ENCODE results near the gene KCTD7.
"Not testable (repeated sequence)": the region's sequence is repeated elsewhere in the genome, so short reads cannot be mapped to it uniquely, and the experiment has no call there.

Gene KCTD7

GRCh38 chr7:66671034-66671433 is 42.4 kb downstream of the KCTD7 start:
- no peak for DNase-seq (ENCODE audit: low read depth, low spot score)
- in situ Hi-C loops (cut with HindIII; ENCODE audit: low sequenced_read_pairs) = no loop called here
- H3K4me3 ChIP-seq (ENCODE audit: low read depth, low read length) = no peak overlapping the region
- TF ChIP-seq CTCF (IDR thresholded peaks at IDR 0.05; ENCODE audit: low read depth, low read length) = no peak

- H3K4me3 ChIP-seq (ENCODE audit: low read depth, low read length); DNase-seq (ENCODE audit: low read depth, low spot score); in situ Hi-C loops (cut with HindIII; ENCODE audit: low sequenced_read_pairs): not testable (repeated sequence)
These were observed 42.8 kb downstream of the KCTD7 start for GRCh38 chr7:66671486-66671885.

- DNase-seq (ENCODE audit: low read depth, low spot score); H3K4me3 ChIP-seq (ENCODE audit: low read depth, low read length); in situ Hi-C loops (cut with HindIII; ENCODE audit: low sequenced_read_pairs): not testable (repeated sequence)
These were observed 43.9 kb downstream of the KCTD7 start for GRCh38 chr7:66672432-66673123.

- H3K4me3 ChIP-seq (ENCODE audit: low read depth, low read length); in situ Hi-C loops (cut with HindIII; ENCODE audit: low sequenced_read_pairs): not testable (repeated sequence)
- peak; percentile 13 for DNase-seq (ENCODE audit: low read depth, low spot score)
These were observed 44.5 kb downstream of the KCTD7 start for GRCh38 chr7:66673124-66673640.

- in situ Hi-C loops (cut with HindIII; ENCODE audit: low sequenced_read_pairs) = no loop called here
- no peak overlapping the region for H3K4me3 ChIP-seq (ENCODE audit: low read depth, low read length)
- TF ChIP-seq CTCF (IDR thresholded peaks at IDR 0.05; ENCODE audit: low read depth, low read length) = no peak
- DNase-seq (ENCODE audit: low read depth, low spot score) = no peak
These were observed 51.1 kb downstream of the KCTD7 start for GRCh38 chr7:66679633-66680244.

GRCh38 chr7:66681491-66682349 is 53.0 kb downstream of the KCTD7 start:
- H3K4me3 ChIP-seq (ENCODE audit: low read depth, low read length) = peak overlapping the region; percentile 65
- TF ChIP-seq CTCF (IDR thresholded peaks at IDR 0.05; ENCODE audit: low read depth, low read length) = no peak
- in situ Hi-C loops (cut with HindIII; ENCODE audit: low sequenced_read_pairs) = no loop called here
- DNase-seq (ENCODE audit: low read depth, low spot score) = peak; percentile 95

GRCh38 chr7:66682350-66683093 is 53.8 kb downstream of the KCTD7 start:
- H3K4me3 ChIP-seq (ENCODE audit: low read depth, low read length) = peak overlapping the region; percentile 65
- in situ Hi-C loops (cut with HindIII; ENCODE audit: low sequenced_read_pairs) = no loop called here
- no peak for TF ChIP-seq CTCF (IDR thresholded peaks at IDR 0.05; ENCODE audit: low read depth, low read length)
- DNase-seq (ENCODE audit: low read depth, low spot score) = no peak

GRCh38 chr7:66683094-66683769 is 54.6 kb downstream of the KCTD7 start:
- in situ Hi-C loops (cut with HindIII; ENCODE audit: low sequenced_read_pairs) = not testable (repeated sequence)
- H3K4me3 ChIP-seq (ENCODE audit: low read depth, low read length) = peak overlapping the region; percentile 65
- peak; percentile 18 for DNase-seq (ENCODE audit: low read depth, low spot score)

Measured in astrocyte of the spinal cord (primary cell).